IMR-90 (cell line): Measurements from ENCODE around the gene U2SURP. TPM values are rescaled to one million over a fixed set of nuclear protein-coding genes. Genes with fewer than 3 reads are reported as not detected.

Experiments used
- ATAC-seq: fragments of 200-7000 bp; cut with Tn5 transposase; 2 replicates; pipeline ENCODE4 v1.9.1; 2020; ENCODE audit warnings: low read depth, mild to moderate bottlenecking, moderate library complexity
- BruUV-seq: library from RNA; stranded (reverse); fragments of 400-500 nt; replicated peaks from 2 replicates; lab custom pipeline; 2021; lab: Mats Ljungman, UMichigan
- CTCF ChIA-PET: fragments of 300-600 bp; formaldehyde crosslinking; extraction: SDS; loops from one replicate; lab custom pipeline; 2021; ENCODE audit warnings: antibody characterized with exemption; lab: Yijun Ruan, JAX
- POLR2A ChIA-PET: fragments of 300-600 bp; sonication (Branson Sonifier 250); formaldehyde crosslinking; loops from one replicate; lab custom pipeline; 2022; ENCODE audit warnings: antibody characterized with exemption; ENCODE audit not compliant: unreplicated experiment; lab: Charles Lee
- DNase-seq: peaks from one replicate; pipeline ENCODE4 v3.0.0; 2013
- H2AFZ ChIP-seq: replicated peaks from 2 replicates; pipeline ENCODE3; 2013; ENCODE audit warnings: low read length, mild to moderate bottlenecking; ENCODE audit not compliant: poor library complexity
- H2AK5ac ChIP-seq: 2 replicates; pipeline ENCODE4 v1.6.1; 2013; ENCODE audit warnings: low read depth, low read length, inconsistent platforms
- H2AK9ac ChIP-seq: replicated peaks from 2 replicates; pipeline ENCODE3; 2013; ENCODE audit warnings: mild to moderate bottlenecking, low read depth, low read length, moderate library complexity; ENCODE audit not compliant: poor library complexity
- H2BK120ac ChIP-seq: 2 replicates; pipeline ENCODE4 v1.6.1; 2013; ENCODE audit warnings: low read depth, low read length, inconsistent platforms
- H2BK15ac ChIP-seq: 3 replicates; pipeline ENCODE4 v1.6.1; 2013; ENCODE audit warnings: low read depth, low read length, inconsistent platforms
- H2BK20ac ChIP-seq: 2 replicates; pipeline ENCODE4 v1.6.1; 2013; ENCODE audit warnings: low read depth, mild to moderate bottlenecking, inconsistent platforms, low read length, moderate library complexity
- H2BK5ac ChIP-seq: 2 replicates; pipeline ENCODE4 v1.6.1; 2013; ENCODE audit warnings: mild to moderate bottlenecking, low read depth, low read length, inconsistent platforms; ENCODE audit not compliant: poor library complexity, severe bottlenecking
- H3K14ac ChIP-seq: replicated peaks from 2 replicates; pipeline ENCODE4 v1.6.1; 2013; ENCODE audit warnings: low read depth, low read length, inconsistent platforms
- H3K18ac ChIP-seq: 2 replicates; pipeline ENCODE4 v1.6.1; 2013; ENCODE audit warnings: low read depth, low read length, control low read depth
- H3K23ac ChIP-seq: 2 replicates; pipeline ENCODE4 v1.6.1; 2013; ENCODE audit warnings: low read depth, low read length, inconsistent platforms
- H3K27ac ChIP-seq: 2 replicates; pipeline ENCODE4 v1.5.1; 2013; ENCODE audit warnings: mild to moderate bottlenecking, control low read depth, low read length; ENCODE audit not compliant: insufficient read depth
- H3K27me3 ChIP-seq: 2 replicates; pipeline ENCODE4 v1.6.1; 2013; ENCODE audit warnings: low read length; ENCODE audit not compliant: control insufficient read depth, insufficient read depth
- H3K36me3 ChIP-seq: 2 replicates; pipeline ENCODE4 v1.6.1; 2013; ENCODE audit warnings: low read length, mixed read lengths; ENCODE audit not compliant: control insufficient read depth, insufficient read depth
- H3K4ac ChIP-seq: 2 replicates; pipeline ENCODE4 v1.6.1; 2013; ENCODE audit warnings: low read depth, low read length, inconsistent platforms
- H3K4me1 ChIP-seq: 2 replicates; pipeline ENCODE4 v1.6.1; 2013; ENCODE audit warnings: low read length, mixed read lengths; ENCODE audit not compliant: control insufficient read depth, insufficient read depth
- H3K4me2 ChIP-seq: 2 replicates; pipeline ENCODE4 v1.6.1; 2013; ENCODE audit warnings: low read depth, mild to moderate bottlenecking, control low read depth, low read length, moderate library complexity
- H3K4me3 ChIP-seq: 2 replicates; pipeline ENCODE4 v1.5.1; 2013; ENCODE audit warnings: low read depth, mild to moderate bottlenecking, control low read depth, low read length, moderate library complexity; ENCODE audit not compliant: insufficient read depth
- H3K56ac ChIP-seq: 2 replicates; pipeline ENCODE4 v1.6.1; 2013; ENCODE audit warnings: low read length, inconsistent platforms; ENCODE audit not compliant: insufficient read depth; ENCODE audit errors: extremely low read depth
- H3K79me1 ChIP-seq, 2 experiments: 2 replicates each; pipeline ENCODE4 v1.6.1; 2013; ENCODE audit warnings: low read length in 2 of 2, inconsistent platforms in 1 of 2, low read depth in 1 of 2
- H3K9ac ChIP-seq: 2 replicates; pipeline ENCODE4 v1.6.1; 2013; ENCODE audit warnings: low read depth, low read length, control low read depth
- H3K9me1 ChIP-seq: 2 replicates; pipeline ENCODE4 v1.6.1; 2013; ENCODE audit warnings: low read length, inconsistent platforms; ENCODE audit not compliant: insufficient read depth
- H3K9me3 ChIP-seq: 2 replicates; pipeline ENCODE4 v1.6.1; 2013; ENCODE audit warnings: low read length; ENCODE audit not compliant: control insufficient read depth, insufficient read depth
- H4K20me1 ChIP-seq: 2 replicates; pipeline ENCODE4 v1.6.1; 2013; ENCODE audit warnings: low read length, inconsistent platforms; ENCODE audit not compliant: insufficient read depth
- H4K5ac ChIP-seq: 2 replicates; pipeline ENCODE4 v1.6.1; 2013; ENCODE audit warnings: mild to moderate bottlenecking, low read depth, low read length, control low read depth
- H4K8ac ChIP-seq, 2 experiments: 2 replicates each; pipeline ENCODE4 v1.6.1; 2013; ENCODE audit warnings: low read depth in 2 of 2, low read length in 2 of 2, control low read depth in 1 of 2, inconsistent platforms in 1 of 2
- H4K91ac ChIP-seq: 2 replicates; pipeline ENCODE4 v1.6.1; 2013; ENCODE audit warnings: low read depth, low read length, inconsistent platforms; ENCODE audit not compliant: insufficient read depth
- BHLHE40 ChIP-seq: fragments of 150-350 bp; IDR thresholded peaks from 2 replicates; pipeline ENCODE4 v1.6.1; 2016; ENCODE audit warnings: mild to moderate bottlenecking, low read depth, low read length
- CTCF ChIP-seq: conservative IDR thresholded peaks from 2 replicates; pipeline ENCODE4 v1.5.1; 2012; ENCODE audit warnings: mild to moderate bottlenecking, low read depth, low read length, improper control_type of control experiment
- FOS ChIP-seq: fragments of 150-350 bp; IDR thresholded peaks from 2 replicates; pipeline ENCODE4 v1.6.1; 2016; ENCODE audit warnings: low read depth, low read length
- NFE2L2 ChIP-seq: fragments of 150-350 bp; IDR thresholded peaks from 2 replicates; pipeline ENCODE4 v1.6.1; 2016; ENCODE audit warnings: low read depth, mild to moderate bottlenecking, low read length
- WGBS, 2 experiments: methylation state at CpG; one replicate each; pipeline versions ENCODE4 v1.1.5 to v1.1.7; 2013; ENCODE audit warnings: missing lambda C conversion rate in 2 of 2; ENCODE audit not compliant: insufficient read length in 1 of 2; ENCODE audit errors: extremely low coverage in 2 of 2; 5-methylcytosine and 5-hydroxymethylcytosine counted together
- dilution Hi-C: fragments of 300-500 bp; cut with HindIII; formaldehyde crosslinking; loops from one replicate; pipeline ENCODE4 v1.14.3; 2018; ENCODE audit warnings: low sequenced_read_pairs; ENCODE audit not compliant: unreplicated experiment
- in situ Hi-C: fragments of 300-500 bp; cut with MboI; formaldehyde crosslinking; loops from 3 replicates; pipeline ENCODE4 v1.14.3; 2019; ENCODE audit warnings: low sequenced_read_pairs, inconsistent platforms, mixed read lengths
- intact Hi-C: fragments of 100-400 bp; cut with micrococcal nuclease; formaldehyde crosslinking; loops from 2 replicates; pipeline ENCODE4 v1.10.0; 2022
- polyA plus RNA-seq, 3 experiments: library from polyadenylated mRNA; depleted of rRNA; stranded (reverse); fragments of >200 nt; gene quantifications; 2 replicates each; pipeline ENCODE4 v1.2.3, GENCODE V29; 2012; ENCODE audit warnings: low replicate concordance in 1 of 3
- total RNA-seq: library from RNA; depleted of rRNA; stranded (reverse); fragments of >200 nt; gene quantifications from 2 replicates; pipeline ENCODE4 v1.2.3, GENCODE V29; 2012

Gene U2SURP
- total and polyA plus RNA-seq, 2 of the 4 experiments (the other 2 are of a cell fraction), result 24.8 to 29.4 TPM

GRCh38 chr3:142976621-142977398 is 24.6 kb upstream of the U2SURP start:
- H4K8ac ChIP-seq, result no peak overlapping the region
- dilution Hi-C loops (no loop called here), in situ Hi-C loops (no loop called here), intact Hi-C loops (no loop called here)
- H3K27me3 ChIP-seq, result peaks cover 10% of the 10 kb centered on the region
- H4K91ac ChIP-seq, result no peak overlapping the region
- H3K79me1 ChIP-seq, result no peaks in the 10 kb centered on the region
- H3K4me2 ChIP-seq, result no peak overlapping the region
- no peak overlapping the region for H2BK20ac ChIP-seq
- no peak overlapping the region for H3K18ac ChIP-seq
- 0 out of 2 replicates have a peak overlapping the region, but pooled peaks have one; percentile 27 for H3K4ac ChIP-seq
- H2AFZ ChIP-seq, result no peak overlapping the region
- no peak overlapping the region for H3K4me3 ChIP-seq
- no peaks in the 10 kb centered on the region for H3K9me1 ChIP-seq
- no peak overlapping the region for H2BK5ac ChIP-seq
- no peak overlapping the region for H3K23ac ChIP-seq
- no TSS peak for BruUV-seq
- WGBS, 2 experiments, result no CpG with 5 or more reads among the region's 8 CpGs
- H2AK5ac ChIP-seq, result no peak overlapping the region
- ATAC-seq (peak; percentile 100), DNase-seq (peak; percentile 96)
- H3K14ac ChIP-seq, result no peak overlapping the region
- TF ChIP-seq NFE2L2, result peak; percentile 75
- no peak for TF ChIP-seq CTCF
- peak; percentile 77 for TF ChIP-seq FOS
- peak; percentile 16; the same call in 1 of the 2 replicates for TF ChIP-seq BHLHE40
- no peaks in the 10 kb centered on the region for H3K36me3 ChIP-seq
- no peaks in the 10 kb centered on the region for H3K4me1 ChIP-seq
- no peaks in the 10 kb centered on the region for H4K20me1 ChIP-seq
- H3K9me3 ChIP-seq, result no peaks in the 10 kb centered on the region
- H2AK9ac ChIP-seq, result no peak overlapping the region
- peak overlapping the region; percentile 35; the same call in 1 of the 2 replicates for H2BK120ac ChIP-seq
- ChIA-PET CTCF (interaction anchor here (0.5 to 0.6 kb wide), 3 partner anchors 62 to 392 kb away, joined by 3 read pairs; no protein-coding TSS in a partner anchor), POLR2A (no interaction called here)
- H2BK15ac ChIP-seq, result no peak overlapping the region
- H3K9ac ChIP-seq, result no peak overlapping the region
- H4K5ac ChIP-seq, result no peak overlapping the region
- no peak overlapping the region for H3K27ac ChIP-seq
- no peak overlapping the region for H3K56ac ChIP-seq
